ENCODE measurements around the gene GIMAP2. TPM values are rescaled to one million over a fixed set of nuclear protein-coding genes. Genes with fewer than 3 reads are reported as not detected.
A peak's percentile ranks its signal among the peaks of the same experiment; 100 is the strongest.
"Not testable (repeated sequence)": the region's sequence is repeated elsewhere in the genome, so short reads cannot be mapped to it uniquely, and the experiment has no call there.

The GIMAP2 gene
- total and polyA plus RNA-seq, 10 donors = 33.9 to 126 (median 74.3) TPM

DNA sequence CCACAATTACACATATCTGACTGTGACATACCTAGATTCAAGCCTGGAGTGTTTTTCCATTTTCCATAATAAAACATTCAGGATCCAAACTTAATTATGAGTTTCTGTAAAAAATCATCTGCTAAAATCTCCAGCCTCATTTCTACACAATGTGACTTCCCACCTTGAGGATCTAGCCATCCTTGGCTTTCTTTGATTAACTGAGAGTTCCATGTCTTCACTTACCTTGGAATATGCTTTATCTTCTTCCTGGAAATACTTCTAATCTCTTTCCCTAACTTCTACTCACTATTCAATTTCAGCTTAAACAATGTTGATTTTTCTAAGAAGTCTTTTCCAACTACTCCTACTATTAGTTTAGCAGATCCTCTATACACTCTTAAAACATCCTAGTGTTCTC is 16.5 kb upstream of the GIMAP2 start:
- H3K4me3 ChIP-seq = no peak overlapping the region
- DNase-seq = no peak
- TF ChIP-seq POLR2A (IDR thresholded peaks at IDR 0.05) (no peak), POLR2AphosphoS5 (IDR thresholded peaks at IDR 0.05) (no peak)
- TF ChIP-seq, protein P1, sequence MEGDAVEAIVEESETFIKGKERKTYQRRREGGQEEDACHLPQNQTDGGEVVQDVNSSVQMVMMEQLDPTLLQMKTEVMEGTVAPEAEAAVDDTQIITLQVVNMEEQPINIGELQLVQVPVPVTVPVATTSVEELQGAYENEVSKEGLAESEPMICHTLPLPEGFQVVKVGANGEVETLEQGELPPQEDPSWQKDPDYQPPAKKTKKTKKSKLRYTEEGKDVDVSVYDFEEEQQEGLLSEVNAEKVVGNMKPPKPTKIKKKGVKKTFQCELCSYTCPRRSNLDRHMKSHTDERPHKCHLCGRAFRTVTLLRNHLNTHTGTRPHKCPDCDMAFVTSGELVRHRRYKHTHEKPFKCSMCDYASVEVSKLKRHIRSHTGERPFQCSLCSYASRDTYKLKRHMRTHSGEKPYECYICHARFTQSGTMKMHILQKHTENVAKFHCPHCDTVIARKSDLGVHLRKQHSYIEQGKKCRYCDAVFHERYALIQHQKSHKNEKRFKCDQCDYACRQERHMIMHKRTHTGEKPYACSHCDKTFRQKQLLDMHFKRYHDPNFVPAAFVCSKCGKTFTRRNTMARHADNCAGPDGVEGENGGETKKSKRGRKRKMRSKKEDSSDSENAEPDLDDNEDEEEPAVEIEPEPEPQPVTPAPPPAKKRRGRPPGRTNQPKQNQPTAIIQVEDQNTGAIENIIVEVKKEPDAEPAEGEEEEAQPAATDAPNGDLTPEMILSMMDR (IDR thresholded peaks at IDR 0.05 in 8 of 11, conservative IDR thresholded peaks at IDR 0.05 in 3 of 11) = no peak
- intact Hi-C loops (cut with DNase I; ENCODE audit: low total_unique reads) = no loop called here
- H3K27me3 ChIP-seq (replicated peaks in 1 of 7) = no peaks in the 10 kb centered on the region
- H3K4me1 ChIP-seq = peaks cover 6 to 68% (median 44%) of the 10 kb centered on the region in 6 donors
- H3K27ac ChIP-seq = peak overlapping the region; percentile 45 to 91 (median 76)
- peaks cover 0 to 10% (median 0%) of the 10 kb centered on the region in 8 donors for H3K9me3 ChIP-seq
- H3K36me3 ChIP-seq = no peaks in the 10 kb centered on the region

DNA sequence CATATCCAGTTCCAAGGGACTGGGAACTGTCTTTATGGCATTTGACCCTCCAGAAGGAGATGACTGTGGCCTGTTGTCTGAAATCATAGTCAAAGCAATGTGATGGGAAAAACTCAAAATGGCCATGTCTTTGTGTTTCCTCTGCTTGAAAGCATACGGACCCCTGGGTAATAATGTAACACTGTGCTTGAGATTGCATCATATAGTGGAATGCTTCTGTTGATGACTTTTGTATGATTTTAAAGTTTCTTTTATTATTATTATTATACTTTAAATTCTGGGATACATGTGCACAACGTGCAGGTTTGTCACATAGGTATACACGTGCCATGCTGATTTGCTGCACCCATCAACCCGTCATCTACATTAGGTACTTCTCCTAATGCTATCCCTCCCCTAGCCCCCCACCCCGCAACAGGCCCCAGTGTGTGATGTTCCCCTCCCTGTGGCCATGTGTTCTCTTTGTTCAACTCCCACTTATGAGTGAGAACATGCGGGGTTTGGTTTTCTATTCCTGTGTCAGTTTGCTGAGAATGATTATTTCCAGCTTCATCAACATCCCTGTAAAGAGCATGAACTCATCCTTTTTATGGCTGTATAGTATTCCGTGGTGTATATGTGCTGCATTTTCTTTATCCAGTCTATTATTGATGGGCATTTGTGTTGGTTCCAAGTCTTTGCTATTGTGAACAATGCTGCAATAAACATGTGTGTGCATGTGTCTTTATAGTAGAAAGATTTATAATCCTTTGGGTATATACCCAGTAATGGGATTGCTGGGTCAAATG is 13.5 kb upstream of the GIMAP2 start:
- H3K36me3 ChIP-seq; H3K9me3 ChIP-seq; H3K4me3 ChIP-seq; DNase-seq; intact Hi-C loops (cut with DNase I; ENCODE audit: low total_unique reads); H3K27me3 ChIP-seq (replicated peaks in 1 of 7): not testable (repeated sequence)
- Histone ChIP-seq H3K27ac (peak overlapping the region in 1 of 8 donors; percentile 18), H3K4me1 (peaks cover 15 to 62% (median 39%) of the 10 kb centered on the region in 6 donors)
- WGBS, 5 donors = 87 to 95% (median 93%) methylated on average over 7 of the region's 7 CpGs

DNA sequence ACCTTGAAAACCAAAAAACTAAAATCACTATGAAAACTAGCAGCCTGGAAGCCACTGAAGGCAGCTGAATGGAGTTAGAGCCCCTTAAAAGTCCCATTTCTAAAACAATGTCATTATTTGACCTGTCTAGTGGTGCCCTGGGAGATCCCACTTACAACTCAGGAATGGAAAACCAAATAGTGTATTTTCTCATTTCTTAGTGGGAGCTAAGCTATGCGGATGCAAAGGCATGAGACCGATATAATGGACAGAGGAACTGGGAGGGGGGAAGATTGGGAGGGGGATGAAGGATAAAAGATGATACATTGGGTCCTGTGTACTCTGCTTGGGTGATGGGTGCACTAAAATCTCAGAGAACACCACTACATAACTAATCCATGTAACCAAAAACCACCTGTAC is 9.8 kb upstream of the GIMAP2 start:
- intact Hi-C loops (cut with DNase I; ENCODE audit: low total_unique reads) = no loop called here
- peaks cover 0 to 4% (median 0%) of the 10 kb centered on the region in 8 donors for H3K9me3 ChIP-seq
- WGBS, 5 donors = 33 to 55% (median 45%) methylated on average over 2 of the region's 2 CpGs
- no peaks in the 10 kb centered on the region for H3K36me3 ChIP-seq
- peak overlapping the region; percentile 58 to 85 (median 83) for H3K27ac ChIP-seq
- DNase-seq = no peak
- peak overlapping the region in 2 of 8 donors; percentile 4 to 10 for H3K4me3 ChIP-seq
- H3K4me1 ChIP-seq = peaks cover 13 to 51% (median 28%) of the 10 kb centered on the region in 6 donors
- TF ChIP-seq POLR2AphosphoS5 (IDR thresholded peaks at IDR 0.05) (no peak), POLR2A (IDR thresholded peaks at IDR 0.05) (no peak)
- TF ChIP-seq, protein P1 (IDR thresholded peaks at IDR 0.05 in 8 of 11, conservative IDR thresholded peaks at IDR 0.05 in 3 of 11) = no peak
- no peaks in the 10 kb centered on the region for H3K27me3 ChIP-seq (replicated peaks in 1 of 7)

DNA sequence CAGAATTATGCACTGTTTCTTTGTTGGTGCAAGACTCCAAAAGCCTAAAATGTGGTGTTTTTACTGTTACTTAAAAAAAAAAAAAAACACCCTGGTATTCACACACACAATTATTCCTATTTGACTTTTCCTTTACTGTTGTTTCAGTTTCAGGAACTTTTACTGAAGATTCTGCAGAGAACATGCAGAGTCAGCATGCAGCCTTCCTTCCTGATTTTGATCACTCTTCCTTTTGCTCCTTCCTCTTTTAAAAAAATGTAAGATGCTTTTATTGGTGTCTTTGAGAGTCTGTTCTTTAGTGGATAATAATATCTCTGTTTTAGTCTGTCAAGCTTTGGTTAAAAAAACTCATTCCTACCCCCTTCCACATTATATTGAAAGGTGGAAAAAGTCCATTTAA is 9.2 kb upstream of the GIMAP2 start:
- not testable (repeated sequence) for H3K27me3 ChIP-seq (replicated peaks in 1 of 7); DNase-seq

DNA sequence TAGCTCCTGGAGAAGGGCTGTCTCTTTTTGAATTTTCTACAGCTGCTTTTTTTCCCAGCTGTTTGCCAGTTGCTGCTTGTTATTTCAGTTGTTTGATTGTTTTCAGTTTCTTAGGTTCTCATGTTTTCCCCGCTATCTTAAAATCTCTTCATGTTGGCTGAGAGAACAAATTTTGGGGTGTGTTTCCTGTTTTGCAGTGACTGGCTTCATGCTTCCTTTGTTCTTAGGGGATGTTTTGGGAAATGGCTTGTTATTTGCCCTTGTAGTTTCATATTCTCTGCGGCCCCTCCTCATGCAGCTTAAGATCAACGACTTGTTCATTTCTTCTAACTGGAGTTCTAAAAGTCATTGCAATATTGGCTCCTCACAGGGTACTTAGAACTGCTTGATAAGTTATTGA is 8.7 kb upstream of the GIMAP2 start:
- H3K27me3 ChIP-seq (replicated peaks in 1 of 7); DNase-seq; H3K9me3 ChIP-seq; H3K36me3 ChIP-seq; intact Hi-C loops (cut with DNase I; ENCODE audit: low total_unique reads): not testable (repeated sequence)
- Histone ChIP-seq H3K4me3 (peak overlapping the region in 3 of 8 donors; percentile 7 to 45 (median 10)), H3K4me1 (peaks cover 13 to 43% (median 28%) of the 10 kb centered on the region in 6 donors), H3K27ac (peak overlapping the region; percentile 14 to 85 (median 83))
- peak in 1 of 3 donors; percentile 48 for TF ChIP-seq POLR2AphosphoS5 (IDR thresholded peaks at IDR 0.05)
- 1 to 5% (median 4%) methylated on average over 3 of the region's 3 CpGs for WGBS, 5 donors

More for the DNA sequence above, 9.2 kb upstream of the GIMAP2 start:
- H3K9me3 ChIP-seq; intact Hi-C loops (cut with DNase I; ENCODE audit: low total_unique reads); H3K36me3 ChIP-seq: not testable (repeated sequence)
- Histone ChIP-seq H3K4me3 (peak overlapping the region in 3 of 8 donors; percentile 7 to 45 (median 10)), H3K27ac (peak overlapping the region; percentile 58 to 85 (median 83)), H3K4me1 (peaks cover 13 to 46% (median 28%) of the 10 kb centered on the region in 6 donors)

DNA sequence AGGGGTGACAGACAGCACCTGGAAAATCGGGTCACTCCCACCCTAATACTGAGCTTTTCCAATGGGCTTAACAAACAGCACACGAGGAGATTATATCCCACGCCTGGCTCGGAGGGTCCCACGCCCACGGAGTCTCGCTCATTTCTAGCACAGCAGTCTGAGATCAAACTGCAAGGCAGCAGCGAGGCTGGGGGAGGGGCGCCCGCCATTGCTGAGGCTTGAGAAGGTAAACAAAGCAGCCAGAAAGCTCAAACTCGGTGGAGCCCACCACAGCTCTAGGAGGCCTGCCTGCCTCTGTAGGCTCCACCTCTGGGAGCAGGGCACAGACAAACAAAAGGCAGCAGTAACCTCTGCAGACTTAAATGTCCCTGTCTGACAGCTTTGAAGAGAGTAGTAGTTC is 6.9 kb upstream of the GIMAP2 start:
- WGBS, 5 donors = 80 to 87% (median 84%) methylated on average over 11 of the region's 11 CpGs
- DNase-seq = peak; percentile 72
- H3K27ac ChIP-seq = peak overlapping the region in 6 of 8 donors; percentile 10 to 85 (median 83)
- H3K9me3 ChIP-seq; H3K4me3 ChIP-seq; H3K36me3 ChIP-seq; H3K27me3 ChIP-seq (replicated peaks in 1 of 7); intact Hi-C loops (cut with DNase I; ENCODE audit: low total_unique reads): not testable (repeated sequence)
- H3K4me1 ChIP-seq = peaks cover 13 to 48% (median 28%) of the 10 kb centered on the region in 6 donors

DNA sequence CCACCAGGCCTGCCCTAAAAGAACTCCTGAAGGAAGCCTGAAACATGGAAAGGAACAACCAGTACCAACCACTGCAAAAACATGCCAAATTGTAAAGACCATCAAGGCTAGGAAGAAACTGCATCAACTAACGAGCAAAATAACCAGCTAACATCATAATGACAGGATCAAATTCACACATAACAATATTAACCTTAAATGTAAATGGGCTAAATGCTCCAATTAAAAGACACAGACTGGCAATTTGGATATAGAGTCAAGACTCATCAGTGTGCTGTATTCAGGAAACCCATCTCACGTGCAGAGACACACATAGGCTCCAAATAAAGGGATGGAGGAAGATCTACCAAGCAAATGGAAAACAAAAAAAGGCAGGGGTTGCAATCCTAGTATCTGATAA is 5.1 kb upstream of the GIMAP2 start:
- DNase-seq; H3K9me3 ChIP-seq; H3K4me3 ChIP-seq; H3K27me3 ChIP-seq (replicated peaks in 1 of 7); H3K36me3 ChIP-seq; H3K27ac ChIP-seq: not testable (repeated sequence)
- intact Hi-C loops (cut with DNase I; ENCODE audit: low total_unique reads) = loop anchor here (10.0 kb wide), 1 partner anchor 54 kb away; the partner anchor contains the start of gene GIMAP5
- peaks cover 17 to 58% (median 35%) of the 10 kb centered on the region in 6 donors for H3K4me1 ChIP-seq
- WGBS, 5 donors = 86 to 100% (median 92%) methylated on average over 1 to 2 of the region's 2 CpGs
